HUDEP-2 (cell line): ENCODE results near the gene FAM118A.
A peak's percentile ranks its signal among the peaks of the same experiment; 100 is the strongest.
"Not testable (repeated sequence)": the region's sequence is repeated elsewhere in the genome, so short reads cannot be mapped to it uniquely, and the experiment has no call there.

Experiments
- DNase-seq, 76 experiments: peaks; one replicate each; lab custom pipeline; 2025; ENCODE audit not compliant: unreplicated experiment in 76 of 76; lab: John Stamatoyannopoulos, UW

FAM118A gene

GRCh38 chr22:45309422-45310227 lies at the start of gene FAM118A:
Gene FAM118A (plus strand): TSS chr22:45309934. CDS start chr22:45322380, 12,446 bp downstream.
- peak in 75 of 76 experiments; percentile 35 to 99 (median 93) for DNase-seq

- DNase-seq: not testable (repeated sequence)
Observed at GRCh38 chr22:45260395-45260759, 49.4 kb upstream of the FAM118A start.

- DNase-seq: no peak
Observed at GRCh38 chr22:45261407-45262088, 48.2 kb upstream of the FAM118A start.

GRCh38 chr22:45262195-45262930 lies 47.4 kb upstream of the FAM118A start:
- DNase-seq: no peak

- DNase-seq: no peak
Observed at GRCh38 chr22:45262931-45263462, 46.7 kb upstream of the FAM118A start.

GRCh38 chr22:45263463-45264269 lies 46.1 kb upstream of the FAM118A start:
- DNase-seq: peak in 46 of 76 experiments; percentile 6 to 62 (median 25)

GRCh38 chr22:45265535-45265934 lies 44.2 kb upstream of the FAM118A start:
- peak in 12 of 76 experiments; percentile 3 to 28 (median 12) for DNase-seq

GRCh38 chr22:45268167-45268957 lies 41.4 kb upstream of the FAM118A start:
- peak in 2 of 76 experiments; percentile 10 to 44 for DNase-seq

- DNase-seq: peak in 64 of 76 experiments; percentile 6 to 82 (median 60)
Observed at GRCh38 chr22:45268958-45269844, 40.5 kb upstream of the FAM118A start.

GRCh38 chr22:45270095-45271020 lies 39.4 kb upstream of the FAM118A start:
- no peak for DNase-seq

- DNase-seq: no peak
Observed at GRCh38 chr22:45271667-45272201, 38.0 kb upstream of the FAM118A start.

- DNase-seq: no peak
Observed at GRCh38 chr22:45272498-45272897, 37.2 kb upstream of the FAM118A start.

GRCh38 chr22:45273452-45274075 lies 36.2 kb upstream of the FAM118A start:
- DNase-seq: no peak

GRCh38 chr22:45276507-45277105 lies 33.1 kb upstream of the FAM118A start:
- no peak for DNase-seq

- DNase-seq: not testable (repeated sequence)
Observed at GRCh38 chr22:45277720-45278119, 32.0 kb upstream of the FAM118A start.

GRCh38 chr22:45278125-45278524 lies 31.6 kb upstream of the FAM118A start:
- no peak for DNase-seq
